M059J (cell line): ENCODE data around the gene DMD. TPM values are rescaled to one million over a fixed set of nuclear protein-coding genes. Genes with fewer than 3 reads are reported as not detected.

Source experiments
- DNase-seq: peaks from one replicate; pipeline ENCODE4 v3.0.0-alpha.2; 2012; ENCODE audit warnings: low read depth
- total RNA-seq: library from RNA; depleted of rRNA; stranded (reverse); fragments of >200 nt; shearing (Covaris generic); gene quantifications from 2 replicates; pipeline ENCODE4 v1.2.3, GENCODE V29; 2014

DMD gene
- total RNA-seq, 1 experiment from 2014 or later = 1.1 TPM

DNA sequence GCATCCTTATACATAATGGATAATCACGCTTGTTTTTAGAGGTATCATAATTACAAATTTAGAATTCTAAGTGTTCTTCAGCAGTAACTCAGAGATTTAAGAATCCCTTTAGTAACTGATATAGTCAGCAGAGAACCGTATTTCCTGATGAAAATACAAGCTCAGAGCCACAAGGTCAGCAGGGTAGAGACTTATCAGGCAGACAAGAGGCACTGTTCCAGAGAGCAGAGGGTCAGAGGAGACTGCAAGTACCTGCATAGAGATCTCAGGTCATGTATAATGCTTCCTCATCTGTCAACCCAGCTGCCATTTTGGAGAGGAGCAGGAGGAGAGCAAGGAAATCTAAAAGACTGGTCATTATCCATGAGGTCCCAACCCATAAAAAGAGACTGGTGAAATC is 1352.4 kb downstream of the DMD start:
- DNase-seq = no peak

DNA sequence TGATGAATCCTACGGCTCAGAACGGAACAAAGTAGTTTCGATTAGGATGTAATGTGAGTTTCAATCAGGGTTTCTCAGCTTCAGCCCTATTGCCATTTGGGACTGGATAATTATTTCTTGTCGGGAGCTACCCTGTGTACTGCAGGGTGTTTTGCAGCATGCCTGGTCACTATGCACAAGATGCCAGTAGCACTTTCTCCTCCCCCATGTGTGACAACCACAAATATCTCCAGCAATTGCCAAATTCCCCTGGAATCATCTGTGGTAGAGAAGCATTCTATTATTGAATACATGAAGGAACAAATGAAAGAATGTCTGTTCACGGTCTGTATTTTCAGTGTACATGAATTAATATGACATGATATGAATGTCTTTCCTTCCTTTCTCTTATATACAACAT is 1356.6 kb downstream of the DMD start:
- no peak for DNase-seq

DNA sequence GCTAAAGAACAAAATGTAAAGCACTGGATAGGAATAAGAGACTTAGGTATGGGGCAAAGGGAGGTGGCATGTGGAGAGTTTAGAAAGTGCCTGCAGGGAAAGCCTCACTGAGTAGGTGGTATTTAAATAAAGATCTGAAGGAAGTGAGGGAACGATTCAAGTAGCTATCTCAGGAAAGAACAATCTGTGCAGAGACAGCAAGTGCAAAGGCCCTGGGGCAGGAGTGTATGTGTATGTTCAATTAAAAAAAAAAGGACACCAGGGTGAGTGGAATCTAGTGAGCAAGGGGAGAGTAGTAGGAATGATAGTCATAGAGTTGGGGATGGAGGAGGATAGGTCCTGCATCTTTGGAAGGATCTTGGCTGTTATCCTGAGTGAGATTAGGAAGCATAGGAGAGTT is 1359.6 kb downstream of the DMD start:
- no peak for DNase-seq

- DNase-seq = no peak
Measured at GRCh38 chrX:31847773-31848172, 1363.6 kb downstream of the DMD start.

DNA sequence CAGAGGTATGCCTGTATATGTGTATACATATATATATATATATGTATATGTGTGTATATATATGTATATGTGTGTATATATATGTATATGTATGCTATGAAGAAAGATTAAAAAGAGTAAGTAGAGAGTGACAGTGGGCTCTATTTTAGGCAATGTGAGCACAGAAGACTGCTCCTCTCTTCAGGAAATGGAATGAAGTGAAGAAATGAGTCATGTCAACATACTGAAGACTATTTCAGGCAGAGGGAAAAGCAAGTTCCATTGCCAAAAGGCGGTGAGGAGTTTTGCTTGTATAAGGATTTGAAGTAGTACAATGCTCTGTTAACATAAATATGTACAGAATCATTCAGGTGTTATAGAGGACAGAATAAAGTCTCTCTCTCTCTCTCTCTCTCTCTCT is 1366.3 kb downstream of the DMD start:
- DNase-seq = no peak

- DNase-seq = no peak
Measured at GRCh38 chrX:31838617-31839016, 1372.7 kb downstream of the DMD start.

GRCh38 chrX:31837445-31838049 is 1373.8 kb downstream of the DMD start:
- DNase-seq = no peak

- no peak for DNase-seq
Measured at GRCh38 chrX:31836479-31836878, 1374.9 kb downstream of the DMD start.

GRCh38 chrX:31832263-31832662 is 1379.1 kb downstream of the DMD start:
- peak; percentile 0 for DNase-seq

DNA sequence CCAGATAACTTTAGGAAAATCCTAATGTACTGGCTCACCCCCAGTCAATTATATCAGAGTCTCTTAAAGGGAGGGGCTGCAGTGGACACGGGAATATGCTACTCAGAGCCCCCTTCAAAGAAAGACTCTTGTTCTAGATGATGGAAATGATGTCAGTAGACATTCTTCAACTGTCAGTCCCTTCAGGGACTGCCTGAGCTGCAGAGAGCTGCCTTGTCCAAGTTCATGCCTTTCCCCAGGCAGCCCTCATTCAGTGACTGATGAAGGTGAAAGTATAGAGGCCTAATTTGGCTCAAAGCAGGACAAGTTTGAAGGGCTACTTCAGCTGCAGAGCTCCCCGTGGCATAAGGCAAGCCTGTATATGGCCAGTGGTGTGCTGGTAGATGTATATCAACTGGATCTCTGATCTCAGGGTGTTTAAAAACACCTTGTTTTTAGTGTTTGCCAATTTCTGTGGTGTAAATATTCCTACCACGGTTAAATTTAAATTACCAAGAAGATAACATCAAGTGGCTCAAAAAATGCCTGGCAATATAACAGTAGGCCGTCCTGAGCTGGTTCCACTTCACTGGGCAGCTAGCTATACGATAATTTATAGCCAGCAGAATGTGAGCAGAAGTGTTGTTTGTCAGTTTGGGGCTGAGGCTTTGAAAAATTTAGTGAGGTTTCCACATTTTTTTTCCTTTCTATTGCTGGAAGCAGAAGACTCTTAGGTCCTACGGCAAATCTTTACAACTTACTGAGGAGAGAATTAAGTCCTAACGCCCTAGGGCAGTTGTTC is 1390.7 kb downstream of the DMD start:
- DNase-seq = no peak

DNA sequence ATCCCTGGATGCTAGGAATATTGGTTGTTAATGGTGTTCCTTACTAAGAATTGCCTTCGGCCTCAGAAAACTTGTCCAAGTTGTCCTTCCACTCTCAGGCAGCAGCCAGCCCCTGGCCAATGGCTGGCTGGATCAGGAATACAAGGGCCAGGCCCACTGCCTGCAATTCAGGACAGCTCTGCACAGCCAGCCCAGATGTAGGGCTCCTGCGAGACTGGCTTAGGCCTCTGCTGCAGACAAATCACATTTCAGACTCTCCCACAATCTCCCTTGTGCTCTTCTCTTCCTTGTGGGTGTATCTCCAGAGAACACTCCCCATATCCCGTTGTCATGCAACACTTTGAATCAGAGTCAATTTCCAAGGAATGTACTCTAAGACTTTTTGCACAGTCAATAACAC is 1391.9 kb downstream of the DMD start:
- no peak for DNase-seq

DNA sequence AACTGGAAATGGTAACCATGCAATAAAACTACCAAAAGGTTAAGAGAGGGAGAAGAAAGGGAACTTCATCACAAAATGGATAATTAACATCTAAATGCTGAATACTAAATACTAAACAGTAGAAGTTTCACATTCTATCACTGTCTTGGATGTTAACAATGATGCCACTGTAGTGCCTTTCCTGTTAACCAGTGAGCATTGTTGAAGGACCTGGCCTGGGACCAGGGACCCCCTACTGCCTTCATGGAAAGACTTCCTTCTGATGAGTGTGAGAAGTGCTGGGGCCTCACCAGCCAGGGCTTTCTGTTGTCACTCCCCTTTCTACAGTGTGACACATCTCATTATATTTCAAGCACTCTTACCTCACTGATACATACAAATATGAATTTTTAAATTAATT is 1400.2 kb downstream of the DMD start:
- DNase-seq = no peak

DNA sequence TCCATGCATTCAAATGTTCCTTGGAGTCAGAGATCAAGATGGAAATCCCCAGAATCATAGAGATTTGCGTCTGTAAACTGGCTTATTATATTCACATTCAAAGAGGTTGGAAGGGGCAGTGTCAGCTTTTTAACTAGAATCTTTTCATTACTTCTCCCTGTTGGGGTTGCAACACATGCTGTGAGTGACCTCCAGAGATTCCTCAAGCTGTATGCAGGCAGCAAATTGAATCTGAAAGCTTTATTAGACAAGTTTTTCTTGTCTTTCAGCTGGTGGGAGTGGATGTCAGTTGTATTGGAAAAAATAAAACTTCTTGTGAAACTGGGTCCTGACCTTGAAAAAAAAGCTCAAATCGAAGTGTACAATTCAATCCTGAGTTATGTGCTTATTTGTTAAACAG is 1403.0 kb downstream of the DMD start:
- DNase-seq = no peak

GRCh38 chrX:31807165-31807564 is 1404.2 kb downstream of the DMD start:
- DNase-seq = no peak

DNA sequence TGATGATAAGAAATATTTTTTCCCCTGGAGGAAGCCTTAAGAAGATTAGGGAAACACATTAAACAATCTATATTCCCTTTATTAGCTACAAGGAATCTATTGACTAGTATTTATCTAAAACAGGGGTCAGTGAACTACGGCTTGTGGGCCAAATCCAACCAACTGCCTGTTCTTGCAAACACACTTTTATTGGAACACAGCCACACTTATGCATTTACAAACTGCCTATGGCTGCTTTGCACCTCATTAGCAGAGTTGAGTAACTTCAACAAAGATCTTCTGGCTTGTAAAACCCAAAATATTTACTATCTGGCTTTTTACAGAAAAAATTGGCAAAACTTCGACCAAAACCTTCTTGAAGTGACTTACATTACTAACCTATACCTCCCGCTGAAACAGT is 1405.6 kb downstream of the DMD start:
- no peak for DNase-seq

GRCh38 chrX:31800219-31800618 is 1411.1 kb downstream of the DMD start:
- DNase-seq = no peak

GRCh38 chrX:31796624-31797023 is 1414.7 kb downstream of the DMD start:
- DNase-seq = no peak

DNA sequence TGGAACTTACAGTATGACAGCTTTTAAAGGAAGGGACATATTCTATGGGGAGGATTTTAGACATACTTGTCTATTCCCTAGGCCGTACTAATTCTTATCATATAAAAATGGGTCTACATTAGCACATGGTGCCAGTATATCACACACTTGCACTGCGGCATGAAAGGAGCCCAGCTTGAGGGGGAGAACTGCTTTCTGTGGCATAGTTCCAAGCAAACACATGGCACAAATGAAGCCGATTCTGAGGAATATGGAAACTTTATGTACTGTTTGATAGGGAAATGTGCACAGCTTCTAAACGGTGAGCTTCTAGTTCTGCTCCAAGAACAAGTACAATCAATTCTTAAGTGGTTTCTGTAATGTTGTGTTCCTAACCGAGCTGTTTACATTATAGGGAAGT is 1463.9 kb downstream of the DMD start:
- DNase-seq = no peak

DNA sequence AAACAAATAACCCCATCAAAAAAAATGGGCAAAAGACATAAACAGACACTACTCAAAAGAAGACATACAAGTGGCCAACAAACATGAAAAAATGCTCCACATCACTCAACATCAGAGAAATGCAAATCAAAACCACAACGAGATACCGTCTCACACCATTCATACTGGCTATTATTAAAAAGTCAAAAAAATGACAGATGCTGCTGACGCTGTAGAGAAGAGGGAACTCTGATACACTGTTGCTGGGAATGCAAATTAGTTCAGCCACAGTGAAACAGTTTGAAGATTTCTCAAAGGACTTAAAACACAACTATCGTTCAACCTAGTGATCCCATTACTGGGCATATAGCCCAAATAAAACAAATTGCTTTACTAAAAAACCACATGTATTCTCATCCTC is 1468.3 kb downstream of the DMD start:
- no peak for DNase-seq

DNA sequence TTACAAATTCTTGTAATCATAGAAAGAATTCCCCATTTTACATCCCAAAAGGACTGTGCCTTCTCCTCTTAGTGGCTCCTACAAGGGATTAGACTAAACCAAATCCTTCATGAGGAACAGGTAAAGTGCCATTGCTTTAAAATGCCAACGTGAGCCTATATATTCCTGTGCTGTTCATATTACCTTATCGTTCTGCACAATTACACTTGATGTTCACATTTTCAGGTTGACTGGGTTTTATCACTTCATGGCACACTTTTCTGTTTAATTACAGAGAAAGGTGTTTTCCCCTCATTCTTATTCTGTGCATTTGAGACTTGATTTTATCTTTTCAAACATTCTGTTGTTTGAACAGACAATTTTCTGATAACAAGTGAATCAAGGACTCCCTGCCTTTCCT is 1493.9 kb downstream of the DMD start:
- no peak for DNase-seq

- peak; percentile 29 for DNase-seq
Measured at GRCh38 chrX:31715675-31716074, 1495.7 kb downstream of the DMD start.

DNA sequence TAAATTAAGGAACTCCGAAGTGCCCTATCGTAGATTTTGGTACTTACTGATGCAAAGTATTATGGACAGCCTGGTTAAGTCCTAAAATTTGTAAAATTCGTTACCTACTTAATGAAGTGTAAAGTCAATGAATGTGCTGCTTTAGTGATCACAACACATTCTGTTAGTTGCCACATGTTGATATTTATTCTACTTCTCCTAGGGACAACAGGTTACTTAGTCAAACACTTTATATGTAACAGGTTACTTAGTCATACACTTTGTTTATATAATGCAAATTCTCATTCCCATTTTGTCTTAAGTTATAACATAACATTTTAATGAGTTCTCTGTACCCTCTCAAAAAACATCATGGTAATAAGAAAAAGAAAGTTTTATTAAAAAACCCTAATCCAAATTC is 1496.6 kb downstream of the DMD start:
- no peak for DNase-seq

DNA sequence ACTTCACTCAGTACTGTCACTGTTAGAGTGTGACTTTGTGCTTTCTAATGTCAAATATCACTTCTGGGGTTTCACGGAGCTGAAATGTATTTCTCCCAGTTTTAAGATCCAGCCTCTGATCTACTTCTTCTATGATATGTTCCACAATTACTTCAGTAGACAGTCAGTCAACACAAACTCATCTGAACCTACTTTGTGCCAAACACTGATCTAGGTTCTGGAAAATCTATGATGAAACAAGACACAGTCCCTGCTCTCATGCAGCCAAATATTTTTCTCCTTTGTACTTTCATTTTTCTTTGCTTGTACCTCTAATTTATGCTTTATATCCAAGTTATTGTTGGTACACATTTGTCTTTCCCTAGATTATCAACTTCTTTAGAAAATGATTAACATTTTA is 1498.2 kb downstream of the DMD start:
- DNase-seq = no peak

GRCh38 chrX:31711166-31711565 is 1500.2 kb downstream of the DMD start:
- no peak for DNase-seq
